Cerebellar nuclear complex (tissue), 1 donor: Measurements from ENCODE around the gene JMJD1C.
"Not testable (repeated sequence)": the region's sequence is repeated elsewhere in the genome, so short reads cannot be mapped to it uniquely, and the experiment has no call there.

ENCODE experiments used
- DNase-seq, 2 experiments: peaks; one replicate each; lab custom pipeline; 2025; lab: John Stamatoyannopoulos, UW

The JMJD1C gene

GRCh38 chr10:63294781-63295180 lies 171.0 kb downstream of the JMJD1C start:
- no peak for DNase-seq

- not testable (repeated sequence) for DNase-seq
Measured at GRCh38 chr10:63292847-63293246, 172.9 kb downstream of the JMJD1C start.

GRCh38 chr10:63288170-63288569 lies 177.6 kb downstream of the JMJD1C start:
- no peak for DNase-seq

- DNase-seq = no peak
Measured at GRCh38 chr10:63286754-63287264, 179.0 kb downstream of the JMJD1C start.

GRCh38 chr10:63286340-63286739 lies 179.4 kb downstream of the JMJD1C start:
- DNase-seq = no peak

GRCh38 chr10:63283901-63284300 lies 181.9 kb downstream of the JMJD1C start:
- not testable (repeated sequence) for DNase-seq

GRCh38 chr10:63283093-63283492 lies 182.7 kb downstream of the JMJD1C start:
- DNase-seq = no peak

GRCh38 chr10:63281967-63282366 lies 183.8 kb downstream of the JMJD1C start:
- no peak for DNase-seq

GRCh38 chr10:63280386-63280785 lies 185.4 kb downstream of the JMJD1C start:
- no peak for DNase-seq

- DNase-seq = no peak
Measured at GRCh38 chr10:63275094-63275493, 190.7 kb downstream of the JMJD1C start.

- no peak for DNase-seq
Measured at GRCh38 chr10:63273577-63273976, 192.2 kb downstream of the JMJD1C start.

GRCh38 chr10:63268798-63269503 lies 196.8 kb downstream of the JMJD1C start:
- peak; percentile 30 to 86 for DNase-seq

- no peak for DNase-seq
Measured at GRCh38 chr10:63268149-63268797, 197.5 kb downstream of the JMJD1C start.

- DNase-seq = no peak
Measured at GRCh38 chr10:63267414-63268148, 198.2 kb downstream of the JMJD1C start.

- DNase-seq = no peak
Measured at GRCh38 chr10:63266391-63267316, 199.1 kb downstream of the JMJD1C start.

- DNase-seq = no peak
Measured at GRCh38 chr10:63265683-63266235, 200.0 kb downstream of the JMJD1C start.

GRCh38 chr10:63265222-63265617 lies 200.6 kb downstream of the JMJD1C start:
- DNase-seq = no peak

GRCh38 chr10:63264617-63265221 lies 201.1 kb downstream of the JMJD1C start:
- no peak for DNase-seq

- no peak for DNase-seq
Measured at GRCh38 chr10:63262430-63263073, 203.2 kb downstream of the JMJD1C start.

GRCh38 chr10:63261496-63261895 lies 204.3 kb downstream of the JMJD1C start:
- no peak for DNase-seq
